PFSK-1 (cell line): ENCODE measurements around the gene SIGLEC10.

Experiments used
- POLR2AphosphoS5 ChIP-seq: IDR thresholded peaks from 2 replicates; pipeline ENCODE4 v1.6.1; 2012; ENCODE audit warnings: low read depth, mild to moderate bottlenecking, control low read depth, low read length, moderate library complexity
- SIN3A ChIP-seq: IDR thresholded peaks from 2 replicates; pipeline ENCODE4 v1.6.1; 2012; ENCODE audit warnings: mild to moderate bottlenecking, low read length, moderate library complexity, borderline replicate concordance; ENCODE audit not compliant: insufficient read depth

- TF ChIP-seq POLR2AphosphoS5 = no peak
- no peak for TF ChIP-seq SIN3A
Observed at GRCh38 chr19:51392701-51393100, 24.7 kb downstream of the SIGLEC10 start.
